ENCODE results near the gene KCNQ1. TPM values are rescaled to one million over a fixed set of nuclear protein-coding genes. Genes with fewer than 3 reads are reported as not detected.

KCNQ1 gene
- total and polyA plus RNA-seq, 9 of the 15 experiments (the other 6 are each of a cell fraction or from before 2014, with no cell fraction given) = 0.44 TPM; not detected in 8

- TF ChIP-seq ARID4B (CRISPR knock-in tag; IDR thresholded peaks at IDR 0.05) = no peak
- TF ChIP-seq HDAC6 (IDR thresholded peaks at IDR 0.05; ENCODE audit: low read depth, low read length) = no peak
- TF ChIP-seq TAF9B (IDR thresholded peaks at IDR 0.05; ENCODE audit: partially characterized antibody) = no peak
- no peak for TF ChIP-seq ZNF561 (CRISPR knock-in tag; conservative IDR thresholded peaks at IDR 0.05)
- no peak for TF ChIP-seq OTX1 (CRISPR knock-in tag; IDR thresholded peaks at IDR 0.05)
- TF ChIP-seq, protein P1, sequence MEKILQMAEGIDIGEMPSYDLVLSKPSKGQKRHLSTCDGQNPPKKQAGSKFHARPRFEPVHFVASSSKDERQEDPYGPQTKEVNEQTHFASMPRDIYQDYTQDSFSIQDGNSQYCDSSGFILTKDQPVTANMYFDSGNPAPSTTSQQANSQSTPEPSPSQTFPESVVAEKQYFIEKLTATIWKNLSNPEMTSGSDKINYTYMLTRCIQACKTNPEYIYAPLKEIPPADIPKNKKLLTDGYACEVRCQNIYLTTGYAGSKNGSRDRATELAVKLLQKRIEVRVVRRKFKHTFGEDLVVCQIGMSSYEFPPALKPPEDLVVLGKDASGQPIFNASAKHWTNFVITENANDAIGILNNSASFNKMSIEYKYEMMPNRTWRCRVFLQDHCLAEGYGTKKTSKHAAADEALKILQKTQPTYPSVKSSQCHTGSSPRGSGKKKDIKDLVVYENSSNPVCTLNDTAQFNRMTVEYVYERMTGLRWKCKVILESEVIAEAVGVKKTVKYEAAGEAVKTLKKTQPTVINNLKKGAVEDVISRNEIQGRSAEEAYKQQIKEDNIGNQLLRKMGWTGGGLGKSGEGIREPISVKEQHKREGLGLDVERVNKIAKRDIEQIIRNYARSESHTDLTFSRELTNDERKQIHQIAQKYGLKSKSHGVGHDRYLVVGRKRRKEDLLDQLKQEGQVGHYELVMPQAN (IDR thresholded peaks at IDR 0.05; ENCODE audit: borderline replicate concordance) = no peak
- TF ChIP-seq POLR2B (IDR thresholded peaks at IDR 0.05; ENCODE audit: low read depth, partially characterized antibody) = no peak
- no peak for TF ChIP-seq FOXJ2 (tag; IDR thresholded peaks at IDR 0.05)
These were observed 66.0 kb downstream of the KCNQ1 start (continued) for GRCh38 chr11:2510626-2511402.
